D341Med (cell line): Measurements from ENCODE around the gene HSPG2.

Experiments used
- DNase-seq: peaks from one replicate; pipeline ENCODE4 v3.0.0; 2012; ENCODE audit warnings: low spot score

HSPG2 gene

GRCh38 chr1:21879928-21880618 is 57.0 kb downstream of the HSPG2 start:
- no peak for DNase-seq

GRCh38 chr1:21878840-21879478 is 58.2 kb downstream of the HSPG2 start:
- DNase-seq: no peak

- no peak for DNase-seq
Measured at GRCh38 chr1:21878009-21878773, 58.9 kb downstream of the HSPG2 start.

GRCh38 chr1:21876267-21876666 is 60.8 kb downstream of the HSPG2 start:
- DNase-seq: no peak

GRCh38 chr1:21875621-21876063 is 61.5 kb downstream of the HSPG2 start:
- no peak for DNase-seq

GRCh38 chr1:21874778-21875547 is 62.1 kb downstream of the HSPG2 start:
- no peak for DNase-seq

GRCh38 chr1:21874328-21874727 is 62.8 kb downstream of the HSPG2 start:
- DNase-seq: no peak

GRCh38 chr1:21873761-21874160 is 63.3 kb downstream of the HSPG2 start:
- DNase-seq: no peak

- DNase-seq: no peak
Measured at GRCh38 chr1:21873174-21873573, 63.9 kb downstream of the HSPG2 start.

- no peak for DNase-seq
Measured at GRCh38 chr1:21872445-21873079, 64.5 kb downstream of the HSPG2 start.

- no peak for DNase-seq
Measured at GRCh38 chr1:21871943-21872342, 65.2 kb downstream of the HSPG2 start.

- no peak for DNase-seq
Measured at GRCh38 chr1:21870611-21871010, 66.5 kb downstream of the HSPG2 start.

GRCh38 chr1:21869620-21870121 is 67.4 kb downstream of the HSPG2 start:
- DNase-seq: no peak

GRCh38 chr1:21868941-21869454 is 68.1 kb downstream of the HSPG2 start:
- DNase-seq: no peak

GRCh38 chr1:21868482-21868881 is 68.6 kb downstream of the HSPG2 start:
- no peak for DNase-seq

- DNase-seq: no peak
Measured at GRCh38 chr1:21867451-21867996, 69.6 kb downstream of the HSPG2 start.

- DNase-seq: no peak
Measured at GRCh38 chr1:21866707-21867043, 70.4 kb downstream of the HSPG2 start.

- no peak for DNase-seq
Measured at GRCh38 chr1:21865943-21866706, 71.0 kb downstream of the HSPG2 start.

- DNase-seq: no peak
Measured at GRCh38 chr1:21865609-21865942, 71.5 kb downstream of the HSPG2 start.

- DNase-seq: no peak
Measured at GRCh38 chr1:21864730-21865129, 72.4 kb downstream of the HSPG2 start.

- no peak for DNase-seq
Measured at GRCh38 chr1:21863981-21864380, 73.1 kb downstream of the HSPG2 start.
